ENCODE results near the gene CTU2. TPM values are rescaled to one million over a fixed set of nuclear protein-coding genes. Genes with fewer than 3 reads are reported as not detected.
A peak's percentile ranks its signal among the peaks of the same experiment; 100 is the strongest.

The CTU2 gene
- total and polyA plus RNA-seq, 2 of the 4 experiments (the other 2 are of a cell fraction) = 12.9 to 18.4 TPM

- Histone ChIP-seq H4K20me1 (ENCODE audit: insufficient read depth, low read length) (peaks cover 55% of the 10 kb centered on the region), H4K91ac (ENCODE audit: insufficient read depth, low read depth, low read length) (no peak overlapping the region), H3K4me1 (ENCODE audit: control insufficient read depth, insufficient read depth, low read length) (no peaks in the 10 kb centered on the region), H3K23ac (ENCODE audit: low read depth, low read length) (no peak overlapping the region), H2BK120ac (ENCODE audit: low read depth, low read length) (no peak overlapping the region), H3K36me3 (ENCODE audit: control insufficient read depth, insufficient read depth, low read length) (peaks cover 29% of the 10 kb centered on the region), H3K56ac (ENCODE audit: extremely low read depth, insufficient read depth, low read length) (no peak overlapping the region), H3K79me1 (ENCODE audit: low read depth in 1 of 2, low read length in 2 of 2) (peaks cover 13 to 62% of the 10 kb centered on the region in 2 experiments), H2AK5ac (ENCODE audit: low read depth, low read length) (0 out of 2 replicates have a peak overlapping the region, but pooled peaks have one; percentile 30), H2AK9ac (replicated peaks; ENCODE audit: low read depth, low read length, poor library complexity) (peak overlapping the region; percentile 94), H3K27ac (ENCODE audit: insufficient read depth, low read length) (no peak overlapping the region), H3K18ac (ENCODE audit: low read depth, low read length) (no peak overlapping the region), H3K9ac (ENCODE audit: low read depth, low read length) (no peak overlapping the region), H4K5ac (ENCODE audit: low read depth, low read length) (no peak overlapping the region), H2BK20ac (ENCODE audit: low read depth, low read length) (no peak overlapping the region), H2BK5ac (ENCODE audit: low read depth, low read length, poor library complexity, severe bottlenecking) (no peak overlapping the region), H2BK15ac (ENCODE audit: low read depth, low read length) (no peak overlapping the region), H3K27me3 (ENCODE audit: control insufficient read depth, insufficient read depth, low read length) (no peaks in the 10 kb centered on the region), H3K4ac (ENCODE audit: low read depth, low read length) (0 out of 2 replicates have a peak overlapping the region, but pooled peaks have one; percentile 69), H2AFZ (replicated peaks; ENCODE audit: low read length, poor library complexity) (no peak overlapping the region), H3K14ac (replicated peaks; ENCODE audit: low read depth, low read length) (no peak overlapping the region), H4K8ac (ENCODE audit: low read depth in 2 of 2, low read length in 2 of 2) (no peak overlapping the region), H3K9me3 (ENCODE audit: control insufficient read depth, insufficient read depth, low read length) (no peaks in the 10 kb centered on the region), H3K9me1 (ENCODE audit: insufficient read depth, low read length) (no peaks in the 10 kb centered on the region), H3K4me3 (ENCODE audit: insufficient read depth, low read depth, low read length) (no peak overlapping the region), H3K4me2 (ENCODE audit: low read depth, low read length) (no peak overlapping the region)
- in situ Hi-C loops (cut with MboI; ENCODE audit: low sequenced_read_pairs) (loop anchor here (10.0 kb wide), 1 partner anchor 422 kb away; no protein-coding TSS in a partner anchor), intact Hi-C loops (cut with micrococcal nuclease) (loop anchor here (1.0 kb wide), 1 partner anchor 42 kb away; the partner anchor contains the start of gene PIEZO1), dilution Hi-C loops (cut with HindIII; ENCODE audit: low sequenced_read_pairs, unreplicated experiment) (no loop called here)
- 92% methylated on average over 15 of the region's 19 CpGs; no CpG with 5 or more reads in 1 of the 2 experiments for WGBS, 2 experiments (ENCODE audit: extremely low coverage in 2 of 2, insufficient read length in 1 of 2)
- DNase-seq (no peak), ATAC-seq (ENCODE audit: low read depth) (no peak)
- no TSS peak for BruUV-seq (replicated peaks)
- CTCF ChIA-PET = interaction anchor here (0.6 to 1.2 kb wide), 2 partner anchors 13 to 152 kb away, joined by 4 read pairs; no protein-coding TSS in a partner anchor
- POLR2A ChIA-PET (ENCODE audit: unreplicated experiment) = no interaction called here
- TF ChIP-seq MAZ (IDR thresholded peaks at IDR 0.05; ENCODE audit: borderline replicate concordance, low read depth, low read length) = no peak
- TF ChIP-seq BHLHE40 (IDR thresholded peaks at IDR 0.05; ENCODE audit: low read depth, low read length) = no peak
- TF ChIP-seq USF2 (IDR thresholded peaks at IDR 0.05; ENCODE audit: low read depth, low read length) = no peak
- no peak for TF ChIP-seq CHD1 (IDR thresholded peaks at IDR 0.05; ENCODE audit: low read depth, low read length)
- TF ChIP-seq CEBPB (IDR thresholded peaks at IDR 0.05; ENCODE audit: low read depth, low read length) = no peak
- no peak for TF ChIP-seq SMC3 (IDR thresholded peaks at IDR 0.05; ENCODE audit: low read depth, low read length)
- no peak for TF ChIP-seq FOS (IDR thresholded peaks at IDR 0.05; ENCODE audit: low read depth, low read length)
- TF ChIP-seq NFE2L2 (IDR thresholded peaks at IDR 0.05; ENCODE audit: low read depth, low read length) = no peak
- no peak for TF ChIP-seq ELK1 (IDR thresholded peaks at IDR 0.05; ENCODE audit: borderline replicate concordance, low read depth, low read length)
- no peak for TF ChIP-seq POLR2A (IDR thresholded peaks at IDR 0.05; ENCODE audit: low read depth, low read length)
- TF ChIP-seq RAD21 (IDR thresholded peaks at IDR 0.05; ENCODE audit: low read length) = no peak
- TF ChIP-seq RCOR1 (IDR thresholded peaks at IDR 0.05; ENCODE audit: insufficient replicate concordance, low read length) = no peak
- no peak for TF ChIP-seq CTCF (conservative IDR thresholded peaks at IDR 0.05; ENCODE audit: low read depth, low read length)
- TF ChIP-seq MXI1 (IDR thresholded peaks at IDR 0.05; ENCODE audit: borderline replicate concordance, low read depth, low read length) = no peak
- TF ChIP-seq MAFK (IDR thresholded peaks at IDR 0.05; ENCODE audit: low read depth, low read length) = no peak
Observed at GRCh38 chr16:88742896-88743605, 36.7 kb downstream of the CTU2 start.

All from IMR-90 (cell line).